ENCODE results near the gene CD5L.

The CD5L gene

DNA sequence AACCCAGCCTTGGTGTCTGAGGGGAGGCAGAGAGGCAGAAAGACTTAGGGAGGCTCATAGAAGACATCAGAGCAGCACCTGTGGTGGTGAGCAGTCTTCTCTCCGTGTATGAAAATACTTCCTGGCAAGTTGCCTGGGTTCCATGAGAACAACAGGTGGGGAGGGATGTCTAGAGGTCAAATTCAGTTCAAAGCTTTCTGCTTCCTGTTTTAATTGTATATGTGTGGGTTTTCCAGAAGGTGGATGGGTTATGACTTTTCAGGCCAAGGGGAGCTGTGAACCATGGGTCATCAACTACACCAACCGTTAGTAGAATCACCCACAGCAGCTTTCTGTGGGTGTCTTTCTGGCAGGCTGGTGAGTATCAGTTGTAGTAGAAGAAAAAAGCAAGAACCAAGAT lies 60.6 kb downstream of the CD5L start:
- Mint-ChIP-seq H3K4me3 (no peak overlapping the region), H3K9me3 (no peaks in the 10 kb centered on the region), H3K27ac (no peak overlapping the region), H3K27me3 (no peaks in the 10 kb centered on the region), H3K4me1 (no peaks in the 10 kb centered on the region), H3K36me3 (no peaks in the 10 kb centered on the region)
- CTCF ChIA-PET: no interaction called here
- no peak for DNase-seq

Measured in activated naive CD4-positive, alpha-beta T cell treated with anti-CD3 and anti-CD28 coated beads, Interleukin-2, amount 10 ng/mL, durations not matched to agents 7 days and 5 days (primary cell).